ENCODE results near the gene SRGAP1. TPM values are rescaled to one million over a fixed set of nuclear protein-coding genes. Genes with fewer than 3 reads are reported as not detected.
"Not testable (repeated sequence)": the region's sequence is repeated elsewhere in the genome, so short reads cannot be mapped to it uniquely, and the experiment has no call there.

Gene SRGAP1
- polyA plus RNA-seq, 4 donors, result 2.2 to 8.5 (median 4.0) TPM

- Histone ChIP-seq H3K27me3 (ENCODE audit: control insufficient read depth in 3 of 3, insufficient read depth in 3 of 3, low read length in 3 of 3) (no peaks in the 10 kb centered on the region), H3K4me3 (ENCODE audit: low read depth in 1 of 3, low read length in 3 of 3) (no peak overlapping the region), H3K27ac (ENCODE audit: low read depth in 1 of 3, low read length in 2 of 3) (no peak overlapping the region), H3K4me1 (ENCODE audit: control insufficient read depth in 3 of 3, insufficient read depth in 2 of 3, low read depth in 1 of 3, low read length in 2 of 3) (no peaks in the 10 kb centered on the region), H3K36me3 (ENCODE audit: control insufficient read depth in 3 of 3, insufficient read depth in 2 of 3, low read depth in 1 of 3, low read length in 3 of 3) (peaks cover 0 to 11% (median 2%) of the 10 kb centered on the region in 3 donors), H3K9me3 (ENCODE audit: control insufficient read depth in 2 of 2, insufficient read depth in 1 of 2, low read depth in 1 of 2, low read length in 1 of 2) (no peaks in the 10 kb centered on the region)
- DNase-seq (no peak), FAIRE-seq (no peak)
These were observed 276.1 kb downstream of the SRGAP1 start for GRCh38 chr12:64120568-64120967.

GRCh38 chr12:64121086-64121485, 276.6 kb downstream of the SRGAP1 start:
- WGBS, 3 donors, result 84 to 94% (median 90%) methylated on average over 3 of the region's 3 CpGs
- H3K36me3 ChIP-seq (ENCODE audit: control insufficient read depth in 3 of 3, insufficient read depth in 2 of 3, low read depth in 1 of 3, low read length in 3 of 3); H3K27ac ChIP-seq (ENCODE audit: low read depth in 1 of 3, low read length in 2 of 3); H3K9me3 ChIP-seq (ENCODE audit: control insufficient read depth in 2 of 2, insufficient read depth in 1 of 2, low read depth in 1 of 2, low read length in 1 of 2); H3K4me1 ChIP-seq (ENCODE audit: control insufficient read depth in 3 of 3, insufficient read depth in 2 of 3, low read depth in 1 of 3, low read length in 2 of 3); FAIRE-seq; DNase-seq; H3K27me3 ChIP-seq (ENCODE audit: control insufficient read depth in 3 of 3, insufficient read depth in 3 of 3, low read length in 3 of 3); H3K4me3 ChIP-seq (ENCODE audit: low read depth in 1 of 3, low read length in 3 of 3): not testable (repeated sequence)

DNA sequence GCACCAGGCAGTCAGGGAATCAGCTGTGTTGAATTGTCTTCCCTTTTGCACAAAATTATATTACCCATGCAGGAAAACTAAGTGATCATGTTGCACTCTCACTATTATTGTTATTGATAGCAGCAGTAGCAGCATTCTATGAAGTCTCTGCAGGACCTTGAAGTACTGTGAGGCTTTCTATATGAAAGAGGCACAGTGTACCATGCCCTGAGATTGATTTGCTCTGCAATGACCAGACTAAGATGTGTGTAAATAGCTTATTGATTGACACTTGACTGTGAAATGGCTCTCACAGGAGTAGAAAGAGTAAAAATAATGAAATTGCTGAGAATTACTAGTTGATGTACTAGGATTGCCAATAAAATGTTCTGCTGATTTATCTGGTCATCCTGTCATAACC, 277.7 kb downstream of the SRGAP1 start:
- Histone ChIP-seq H3K4me1 (ENCODE audit: control insufficient read depth in 3 of 3, insufficient read depth in 2 of 3, low read depth in 1 of 3, low read length in 2 of 3) (no peaks in the 10 kb centered on the region), H3K9me3 (ENCODE audit: control insufficient read depth in 2 of 2, insufficient read depth in 1 of 2, low read depth in 1 of 2, low read length in 1 of 2) (no peaks in the 10 kb centered on the region), H3K36me3 (ENCODE audit: control insufficient read depth in 3 of 3, insufficient read depth in 2 of 3, low read depth in 1 of 3, low read length in 3 of 3) (peaks cover 0 to 5% (median 0%) of the 10 kb centered on the region in 3 donors), H3K4me3 (ENCODE audit: low read depth in 1 of 3, low read length in 3 of 3) (no peak overlapping the region), H3K27me3 (ENCODE audit: control insufficient read depth in 3 of 3, insufficient read depth in 3 of 3, low read length in 3 of 3) (no peaks in the 10 kb centered on the region), H3K27ac (ENCODE audit: low read depth in 1 of 3, low read length in 2 of 3) (no peak overlapping the region)
- no peak for FAIRE-seq
- no peak for DNase-seq

DNA sequence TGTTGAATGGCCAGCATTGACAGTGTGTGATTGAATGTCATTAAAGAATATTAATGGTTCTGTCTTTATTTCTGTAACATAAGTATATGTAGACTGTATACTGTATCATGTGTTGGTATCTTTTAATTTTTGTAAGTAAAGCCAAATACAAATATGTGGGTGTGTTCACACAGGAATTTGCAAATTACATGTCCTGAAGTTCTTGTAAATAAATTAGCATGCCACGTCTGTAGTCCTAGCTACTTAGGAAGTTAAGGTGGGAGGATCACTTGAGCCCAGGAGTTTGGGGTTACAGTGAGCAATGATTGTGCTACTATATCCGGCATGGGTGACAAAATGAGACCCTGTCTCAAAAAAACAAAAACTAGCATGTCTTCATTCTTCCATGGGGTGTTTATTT, 278.5 kb downstream of the SRGAP1 start:
- no peak overlapping the region for H3K4me3 ChIP-seq (ENCODE audit: low read depth in 1 of 3, low read length in 3 of 3)
- 84 to 92% (median 90%) methylated on average over 2 of the region's 2 CpGs for WGBS, 3 donors
- H3K27me3 ChIP-seq (ENCODE audit: control insufficient read depth in 3 of 3, insufficient read depth in 3 of 3, low read length in 3 of 3), result no peaks in the 10 kb centered on the region
- no peak for FAIRE-seq
- no peak overlapping the region for H3K27ac ChIP-seq (ENCODE audit: low read depth in 1 of 3, low read length in 2 of 3)
- no peaks in the 10 kb centered on the region for H3K9me3 ChIP-seq (ENCODE audit: control insufficient read depth in 2 of 2, insufficient read depth in 1 of 2, low read depth in 1 of 2, low read length in 1 of 2)
- H3K4me1 ChIP-seq (ENCODE audit: control insufficient read depth in 3 of 3, insufficient read depth in 2 of 3, low read depth in 1 of 3, low read length in 2 of 3), result no peaks in the 10 kb centered on the region
- peaks cover 0 to 12% (median 4%) of the 10 kb centered on the region in 3 donors for H3K36me3 ChIP-seq (ENCODE audit: control insufficient read depth in 3 of 3, insufficient read depth in 2 of 3, low read depth in 1 of 3, low read length in 3 of 3)
- no peak for DNase-seq

DNA sequence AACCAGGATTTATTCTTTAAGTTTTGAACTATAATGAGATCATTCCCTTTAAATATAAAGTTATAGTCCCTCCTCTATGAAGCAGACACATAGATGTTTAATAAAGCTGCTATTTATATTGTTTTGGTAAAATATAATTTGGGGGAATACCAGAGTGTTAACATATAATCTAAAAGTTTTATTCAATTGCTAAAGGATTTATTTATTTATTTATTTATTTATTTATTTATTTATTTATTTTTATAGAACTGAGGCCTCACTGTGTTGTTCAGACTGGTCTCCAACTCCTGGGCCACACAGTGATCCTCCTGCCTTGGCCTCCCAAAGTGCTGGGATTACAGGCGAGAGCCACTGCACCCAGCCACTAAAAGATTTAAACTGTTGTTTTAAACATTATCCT, 278.9 kb downstream of the SRGAP1 start:
- no peak overlapping the region for H3K27ac ChIP-seq (ENCODE audit: low read depth in 1 of 3, low read length in 2 of 3)
- no peaks in the 10 kb centered on the region for H3K4me1 ChIP-seq (ENCODE audit: control insufficient read depth in 3 of 3, insufficient read depth in 2 of 3, low read depth in 1 of 3, low read length in 2 of 3)
- WGBS, 3 donors, result 89 to 100% (median 93%) methylated on average over 1 of the region's 1 CpG
- FAIRE-seq (no peak), DNase-seq (no peak)
- no peaks in the 10 kb centered on the region for H3K27me3 ChIP-seq (ENCODE audit: control insufficient read depth in 3 of 3, insufficient read depth in 3 of 3, low read length in 3 of 3)
- H3K4me3 ChIP-seq (ENCODE audit: low read depth in 1 of 3, low read length in 3 of 3), result no peak overlapping the region
- H3K9me3 ChIP-seq (ENCODE audit: control insufficient read depth in 2 of 2, insufficient read depth in 1 of 2, low read depth in 1 of 2, low read length in 1 of 2), result no peaks in the 10 kb centered on the region
- H3K36me3 ChIP-seq (ENCODE audit: control insufficient read depth in 3 of 3, insufficient read depth in 2 of 3, low read depth in 1 of 3, low read length in 3 of 3), result peaks cover 2 to 12% (median 4%) of the 10 kb centered on the region in 3 donors

GRCh38 chr12:64124511-64125197, 280.2 kb downstream of the SRGAP1 start:
- WGBS, 3 donors, result 88 to 92% (median 91%) methylated on average over 3 of the region's 3 CpGs
- no peaks in the 10 kb centered on the region for H3K4me1 ChIP-seq (ENCODE audit: control insufficient read depth in 3 of 3, insufficient read depth in 2 of 3, low read depth in 1 of 3, low read length in 2 of 3)
- no peak for FAIRE-seq
- DNase-seq, result no peak
- no peak overlapping the region for H3K27ac ChIP-seq (ENCODE audit: low read depth in 1 of 3, low read length in 2 of 3)
- H3K9me3 ChIP-seq (ENCODE audit: control insufficient read depth in 2 of 2, insufficient read depth in 1 of 2, low read depth in 1 of 2, low read length in 1 of 2), result no peaks in the 10 kb centered on the region
- H3K4me3 ChIP-seq (ENCODE audit: low read depth in 1 of 3, low read length in 3 of 3), result no peak overlapping the region
- peaks cover 3 to 16% (median 4%) of the 10 kb centered on the region in 3 donors for H3K36me3 ChIP-seq (ENCODE audit: control insufficient read depth in 3 of 3, insufficient read depth in 2 of 3, low read depth in 1 of 3, low read length in 3 of 3)
- H3K27me3 ChIP-seq (ENCODE audit: control insufficient read depth in 3 of 3, insufficient read depth in 3 of 3, low read length in 3 of 3), result no peaks in the 10 kb centered on the region

DNA sequence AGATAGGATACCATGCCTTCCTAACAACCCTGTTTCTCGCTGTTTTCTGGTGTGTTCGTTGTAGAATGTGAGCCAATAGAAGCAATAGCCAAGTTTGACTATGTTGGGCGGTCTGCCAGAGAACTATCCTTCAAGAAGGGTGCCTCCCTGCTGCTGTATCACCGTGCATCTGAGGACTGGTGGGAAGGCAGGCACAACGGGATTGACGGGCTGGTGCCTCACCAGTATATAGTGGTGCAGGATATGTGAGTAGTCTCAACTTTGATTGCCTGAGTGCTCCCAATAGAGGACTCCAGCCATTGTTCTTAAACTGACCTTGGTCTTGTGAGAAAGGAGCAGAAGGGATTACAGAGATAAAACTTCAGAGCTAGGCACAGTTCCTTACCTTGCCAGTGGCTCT, 281.4 kb downstream of the SRGAP1 start:
- FAIRE-seq (no peak), DNase-seq (no peak)
- H3K4me1 ChIP-seq (ENCODE audit: control insufficient read depth in 3 of 3, insufficient read depth in 2 of 3, low read depth in 1 of 3, low read length in 2 of 3), result no peaks in the 10 kb centered on the region
- H3K27ac ChIP-seq (ENCODE audit: low read depth in 1 of 3, low read length in 2 of 3), result no peak overlapping the region
- no peaks in the 10 kb centered on the region for H3K27me3 ChIP-seq (ENCODE audit: control insufficient read depth in 3 of 3, insufficient read depth in 3 of 3, low read length in 3 of 3)
- H3K9me3 ChIP-seq (ENCODE audit: control insufficient read depth in 2 of 2, insufficient read depth in 1 of 2, low read depth in 1 of 2, low read length in 1 of 2), result no peaks in the 10 kb centered on the region
- no peak overlapping the region for H3K4me3 ChIP-seq (ENCODE audit: low read depth in 1 of 3, low read length in 3 of 3)
- H3K36me3 ChIP-seq (ENCODE audit: control insufficient read depth in 3 of 3, insufficient read depth in 2 of 3, low read depth in 1 of 3, low read length in 3 of 3), result peaks cover 3 to 20% (median 4%) of the 10 kb centered on the region in 3 donors
- WGBS, 3 donors, result 85 to 93% (median 88%) methylated on average over 6 of the region's 6 CpGs

DNA sequence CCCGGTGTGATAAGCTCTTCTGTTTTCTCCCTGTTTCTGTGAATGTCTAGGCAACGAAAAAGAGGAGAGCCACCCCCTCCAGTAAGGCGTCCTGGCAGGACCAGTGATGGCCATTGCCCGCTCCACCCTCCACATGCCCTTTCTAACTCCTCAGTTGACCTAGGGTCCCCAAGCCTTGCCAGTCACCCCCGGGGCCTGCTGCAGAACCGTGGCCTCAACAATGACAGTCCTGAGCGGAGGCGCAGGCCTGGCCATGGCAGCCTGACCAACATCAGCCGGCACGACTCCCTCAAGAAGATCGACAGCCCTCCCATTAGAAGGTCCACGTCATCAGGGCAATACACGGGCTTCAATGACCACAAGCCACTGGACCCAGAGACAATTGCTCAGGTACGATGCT, 283.3 kb downstream of the SRGAP1 start:
- H3K27me3 ChIP-seq (ENCODE audit: control insufficient read depth in 3 of 3, insufficient read depth in 3 of 3, low read length in 3 of 3), result no peaks in the 10 kb centered on the region
- H3K27ac ChIP-seq (ENCODE audit: low read depth in 1 of 3, low read length in 2 of 3), result no peak overlapping the region
- no peak overlapping the region for H3K4me3 ChIP-seq (ENCODE audit: low read depth in 1 of 3, low read length in 3 of 3)
- H3K36me3 ChIP-seq (ENCODE audit: control insufficient read depth in 3 of 3, insufficient read depth in 2 of 3, low read depth in 1 of 3, low read length in 3 of 3), result peaks cover 3 to 27% (median 4%) of the 10 kb centered on the region in 3 donors
- DNase-seq, result no peak
- no peak for FAIRE-seq
- H3K4me1 ChIP-seq (ENCODE audit: control insufficient read depth in 3 of 3, insufficient read depth in 2 of 3, low read depth in 1 of 3, low read length in 2 of 3), result no peaks in the 10 kb centered on the region
- 94 to 96% (median 95%) methylated on average over 14 of the region's 14 CpGs for WGBS, 3 donors
- no peaks in the 10 kb centered on the region for H3K9me3 ChIP-seq (ENCODE audit: control insufficient read depth in 2 of 2, insufficient read depth in 1 of 2, low read depth in 1 of 2, low read length in 1 of 2)

- H3K4me3 ChIP-seq (ENCODE audit: low read depth in 1 of 3, low read length in 3 of 3), result no peak overlapping the region
- 81 to 84% (median 81%) methylated on average over 1 of the region's 1 CpG for WGBS, 3 donors
- no peaks in the 10 kb centered on the region for H3K4me1 ChIP-seq (ENCODE audit: control insufficient read depth in 3 of 3, insufficient read depth in 2 of 3, low read depth in 1 of 3, low read length in 2 of 3)
- H3K27me3 ChIP-seq (ENCODE audit: control insufficient read depth in 3 of 3, insufficient read depth in 3 of 3, low read length in 3 of 3), result no peaks in the 10 kb centered on the region
- H3K9me3 ChIP-seq (ENCODE audit: control insufficient read depth in 2 of 2, insufficient read depth in 1 of 2, low read depth in 1 of 2, low read length in 1 of 2), result peaks cover 0 to 5% of the 10 kb centered on the region in 2 donors
- peaks cover 3 to 27% (median 4%) of the 10 kb centered on the region in 3 donors for H3K36me3 ChIP-seq (ENCODE audit: control insufficient read depth in 3 of 3, insufficient read depth in 2 of 3, low read depth in 1 of 3, low read length in 3 of 3)
- FAIRE-seq (no peak), DNase-seq (no peak)
- H3K27ac ChIP-seq (ENCODE audit: low read depth in 1 of 3, low read length in 2 of 3), result no peak overlapping the region
These were observed 283.9 kb downstream of the SRGAP1 start for GRCh38 chr12:64128366-64128765.

All from small intestine (tissue), 7 donors.